Immature natural killer cell (primary cell): Measurements from ENCODE around the gene OXGR1. TPM values are rescaled to one million over a fixed set of nuclear protein-coding genes. Genes with fewer than 3 reads are reported as not detected.

Experiments used
- DNase-seq, 3 donors: peaks; one replicate each; pipeline ENCODE4 v3.0.0; 2022; ENCODE audit warnings: mixed read lengths in 1 of 3
- H3K27ac Mint-ChIP-seq, 6 donors: one replicate each; pipeline ENCODE4 v1.8.0; 2020; ENCODE audit warnings: mixed read lengths in 6 of 6, mild to moderate bottlenecking in 5 of 6, inconsistent platforms in 4 of 6, moderate library complexity in 3 of 6
- H3K27me3 Mint-ChIP-seq, 3 donors: one replicate each; pipeline ENCODE4 v1.8.0; 2020 to 2021; ENCODE audit warnings: low read depth in 3 of 3, mild to moderate bottlenecking in 3 of 3, mixed read lengths in 3 of 3, moderate library complexity in 3 of 3, inconsistent platforms in 1 of 3
- H3K36me3 Mint-ChIP-seq, 3 donors: one replicate each; pipeline ENCODE4 v1.8.0; 2020; ENCODE audit warnings: mixed read lengths in 3 of 3, inconsistent platforms in 2 of 3, mild to moderate bottlenecking in 2 of 3
- H3K4me1 Mint-ChIP-seq, 2 donors: one replicate each; pipeline ENCODE4 v1.8.0; 2020; ENCODE audit warnings: inconsistent platforms in 2 of 2, mild to moderate bottlenecking in 2 of 2, mixed read lengths in 2 of 2, moderate library complexity in 1 of 2
- H3K4me3 Mint-ChIP-seq, 5 donors: one replicate each; pipeline ENCODE4 v1.8.0; 2020; ENCODE audit warnings: mild to moderate bottlenecking in 5 of 5, mixed read lengths in 5 of 5, inconsistent platforms in 3 of 5, moderate library complexity in 3 of 5
- H3K9me3 Mint-ChIP-seq, 6 donors: one replicate each; pipeline ENCODE4 v1.8.0; 2020; ENCODE audit warnings: mild to moderate bottlenecking in 6 of 6, mixed read lengths in 6 of 6, inconsistent platforms in 4 of 6, moderate library complexity in 3 of 6
- polyA plus RNA-seq, 3 donors: library from polyadenylated mRNA; unstranded; fragments of 300-500 nt; fragmentation: Illumina TruSeq; gene quantifications; one replicate each; pipeline ENCODE4 v1.2.3, GENCODE V29; 2021

Gene OXGR1
- polyA plus RNA-seq, 3 donors from 2014 or later = not detected

DNA sequence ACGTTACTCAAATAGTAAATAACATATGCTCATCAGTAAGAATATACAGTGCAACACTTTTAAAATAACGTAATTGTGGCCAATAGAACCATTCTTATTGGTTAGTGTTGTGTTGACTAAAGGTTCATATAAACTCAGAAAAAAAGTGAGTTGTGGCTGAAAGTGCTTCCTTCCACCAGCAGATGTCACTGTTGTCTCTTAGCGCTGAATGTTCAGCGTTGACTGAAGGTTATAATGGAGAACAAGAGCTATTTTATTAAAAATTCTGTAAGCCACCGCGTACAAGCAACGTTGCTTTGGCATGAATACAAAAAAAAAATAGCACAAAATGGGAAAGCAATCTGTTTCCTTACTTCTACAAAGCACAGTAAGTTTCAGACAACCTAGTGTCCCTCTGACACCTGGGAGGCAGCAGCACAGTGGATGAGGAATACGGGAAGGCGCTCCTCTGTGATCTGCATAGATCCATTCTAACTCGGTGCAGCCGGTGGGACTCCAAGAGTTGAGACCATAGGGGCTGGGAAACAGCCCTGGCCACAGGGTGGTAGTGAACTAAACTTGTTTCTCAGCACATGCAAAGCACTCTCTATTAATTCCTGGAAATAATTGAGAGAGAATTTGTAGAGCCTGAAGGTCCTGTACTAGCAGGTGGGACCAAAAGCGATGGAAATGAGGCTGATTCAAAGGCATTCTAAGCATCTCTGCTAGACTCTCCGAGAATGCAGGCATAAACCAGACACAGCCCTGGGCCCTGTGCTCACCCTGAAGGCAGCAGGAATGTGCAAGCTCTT is 23.9 kb upstream of the OXGR1 start:
- Mint-ChIP-seq H3K27ac (no peak overlapping the region), H3K27me3 (peaks cover 3 to 11% (median 8%) of the 10 kb centered on the region in 3 donors), H3K9me3 (peaks cover 0 to 3% (median 0%) of the 10 kb centered on the region in 6 donors), H3K36me3 (no peaks in the 10 kb centered on the region), H3K4me1 (peaks cover 0 to 5% of the 10 kb centered on the region in 2 donors), H3K4me3 (no peak overlapping the region)
- peak; percentile 8 to 23 (median 16) for DNase-seq

DNA sequence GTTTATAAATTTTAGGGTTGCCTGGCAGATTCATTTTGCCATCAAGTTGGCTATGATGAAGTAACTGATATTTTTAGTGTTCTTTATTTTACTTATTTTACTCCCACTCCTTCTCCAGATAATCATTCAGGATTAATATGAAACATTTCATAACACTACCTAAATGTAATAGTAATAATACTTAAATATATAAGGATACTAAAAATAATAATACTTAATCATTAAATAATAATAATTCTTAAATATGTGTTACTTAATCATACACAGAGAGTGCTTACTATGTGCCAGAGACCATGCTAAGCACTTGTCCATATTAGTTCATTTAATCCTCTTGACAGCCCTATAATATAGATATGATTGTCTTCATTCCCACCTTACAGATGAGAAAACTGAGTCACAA is 23.0 kb upstream of the OXGR1 start:
- Mint-ChIP-seq H3K27ac (no peak overlapping the region), H3K27me3 (peaks cover 3 to 11% (median 8%) of the 10 kb centered on the region in 3 donors), H3K4me1 (peaks cover 0 to 5% of the 10 kb centered on the region in 2 donors), H3K4me3 (no peak overlapping the region), H3K9me3 (peaks cover 0 to 3% (median 0%) of the 10 kb centered on the region in 6 donors), H3K36me3 (no peaks in the 10 kb centered on the region)
- DNase-seq = no peak

DNA sequence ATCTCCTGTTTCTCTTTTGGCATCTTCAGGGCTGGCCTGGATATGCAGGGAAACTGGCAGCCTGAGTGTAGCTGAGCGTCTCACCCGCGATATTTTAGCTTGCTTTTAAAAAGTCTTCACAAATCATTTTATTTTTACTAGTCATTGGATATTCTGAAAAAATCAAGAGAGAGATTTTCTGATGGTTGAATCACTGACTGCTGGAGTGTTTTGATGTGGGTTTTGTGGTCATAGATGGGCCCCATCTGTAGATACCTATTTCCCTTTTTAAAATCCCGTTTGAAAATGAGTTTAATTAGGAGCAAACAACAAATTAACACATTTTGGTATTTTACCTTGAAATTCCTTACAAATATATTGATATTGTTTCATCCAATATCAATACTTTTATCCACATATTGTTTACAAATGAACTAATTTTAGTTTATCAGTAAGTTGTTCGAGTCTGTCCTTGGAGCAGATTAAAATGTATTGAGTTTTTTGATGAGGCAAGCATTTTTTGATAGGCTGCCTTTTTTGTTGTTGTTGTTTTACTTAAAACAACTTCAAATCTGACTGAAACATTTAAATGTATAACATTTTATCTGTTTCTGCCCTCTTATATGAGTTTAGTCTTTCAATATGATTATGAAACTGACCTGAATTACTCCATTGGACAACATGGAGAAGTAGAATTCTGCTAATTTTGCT is 21.5 kb upstream of the OXGR1 start:
- Mint-ChIP-seq H3K4me3 (no peak overlapping the region), H3K27ac (no peak overlapping the region), H3K27me3 (peaks cover 3 to 11% (median 6%) of the 10 kb centered on the region in 3 donors), H3K4me1 (peaks cover 0 to 5% of the 10 kb centered on the region in 2 donors), H3K9me3 (no peaks in the 10 kb centered on the region), H3K36me3 (no peaks in the 10 kb centered on the region)
- DNase-seq = no peak

DNA sequence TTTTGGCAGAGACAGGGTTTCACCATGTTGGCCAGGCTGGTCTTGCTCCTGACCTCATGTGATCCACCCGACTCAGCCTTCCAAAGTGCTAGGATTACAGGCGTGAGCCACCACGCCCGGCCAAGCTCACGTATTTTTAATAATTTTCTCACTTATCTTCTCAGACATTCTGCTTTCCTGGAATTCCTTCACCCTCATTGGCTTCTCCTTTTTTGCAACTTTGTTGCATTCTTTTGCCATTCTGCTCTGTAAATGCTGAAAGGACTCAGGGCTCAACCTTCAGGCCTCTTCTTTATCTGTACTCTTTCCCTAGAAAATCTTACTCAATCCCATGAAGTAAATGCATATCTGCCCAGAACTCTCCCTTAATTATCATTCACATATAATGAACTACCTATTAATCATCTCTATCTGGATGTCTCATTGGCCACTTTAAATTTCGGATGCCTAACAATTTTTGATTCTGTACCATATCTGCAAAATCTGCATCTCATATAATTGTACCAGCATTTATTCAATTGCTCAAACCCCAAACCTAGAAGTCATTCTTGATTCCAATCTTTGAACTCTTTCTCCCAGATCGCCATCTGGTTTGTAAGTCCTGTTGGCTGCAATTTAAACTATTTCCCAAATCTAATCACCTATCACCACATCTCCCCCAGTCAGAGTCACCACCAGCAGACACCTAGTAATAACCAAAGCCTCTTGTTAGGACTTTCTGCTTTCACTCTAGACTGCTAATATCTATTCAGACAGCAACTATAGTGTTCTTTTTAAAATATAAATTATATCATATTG is 18.2 kb upstream of the OXGR1 start:
- no peak overlapping the region for H3K4me3 Mint-ChIP-seq

DNA sequence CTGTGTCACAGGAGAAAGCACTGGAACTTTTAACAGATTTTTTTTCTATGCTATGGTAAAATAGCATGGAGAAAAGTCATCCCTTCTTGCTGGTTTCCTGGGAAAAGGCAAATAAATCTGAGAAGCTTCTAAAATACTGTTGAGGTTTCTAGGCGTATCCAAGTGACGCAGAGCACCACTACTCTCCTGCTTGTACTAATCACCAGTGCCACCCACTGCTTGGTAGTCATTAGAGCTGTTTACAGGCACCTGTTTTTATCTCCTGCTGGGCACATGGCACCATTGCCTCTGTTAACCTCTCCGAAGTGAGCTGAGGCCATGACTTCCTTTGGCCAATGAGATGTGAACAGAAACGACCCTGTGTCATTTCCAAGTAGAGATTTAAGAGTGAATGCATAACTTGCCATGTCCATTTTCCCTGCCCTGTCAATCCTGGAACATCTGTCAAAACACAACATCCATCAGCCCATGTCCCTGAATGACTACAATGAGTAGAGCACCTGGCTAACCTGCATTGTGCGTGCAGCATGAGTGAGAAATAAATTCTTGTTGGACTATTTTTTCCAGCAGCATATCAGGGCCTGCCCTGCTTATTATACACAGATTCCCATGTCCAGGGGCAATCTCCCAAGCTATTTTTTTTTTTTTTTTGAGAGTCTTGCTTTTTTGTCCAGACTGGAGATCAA is 17.3 kb upstream of the OXGR1 start:
- H3K9me3 Mint-ChIP-seq = peaks cover 0 to 4% (median 0%) of the 10 kb centered on the region in 6 donors
- H3K27ac Mint-ChIP-seq = no peak overlapping the region
- H3K4me3 Mint-ChIP-seq = no peak overlapping the region
- no peak for DNase-seq
- peaks cover 3 to 12% (median 5%) of the 10 kb centered on the region in 3 donors for H3K27me3 Mint-ChIP-seq
- H3K4me1 Mint-ChIP-seq = peaks cover 0 to 5% of the 10 kb centered on the region in 2 donors
- H3K36me3 Mint-ChIP-seq = no peaks in the 10 kb centered on the region

More for the DNA sequence above, 18.2 kb upstream of the OXGR1 start:
- Mint-ChIP-seq H3K27ac (no peak overlapping the region), H3K4me1 (peaks cover 0 to 5% of the 10 kb centered on the region in 2 donors), H3K9me3 (peaks cover 0 to 4% (median 0%) of the 10 kb centered on the region in 6 donors), H3K27me3 (peaks cover 3 to 8% (median 5%) of the 10 kb centered on the region in 3 donors), H3K36me3 (no peaks in the 10 kb centered on the region)
- DNase-seq = no peak

DNA sequence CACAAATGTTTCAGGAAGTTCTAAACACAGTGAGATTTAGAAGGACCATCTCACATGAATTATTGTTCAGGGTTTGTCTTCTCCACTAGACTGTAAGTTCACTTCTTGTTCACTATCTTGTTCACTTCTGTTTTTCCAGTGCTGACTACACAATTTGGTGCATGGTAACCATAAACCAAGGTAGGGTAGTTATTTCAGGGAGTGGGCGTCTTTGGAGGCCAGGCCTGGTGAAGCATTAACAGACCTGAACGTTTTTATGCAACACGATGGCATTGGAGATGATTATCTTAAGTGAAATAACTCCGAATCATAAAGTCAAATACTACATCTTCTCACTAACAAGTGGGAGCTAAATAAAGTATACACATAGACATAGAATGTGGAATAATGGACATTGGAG is 14.4 kb upstream of the OXGR1 start:
- Mint-ChIP-seq H3K27ac (no peak overlapping the region), H3K27me3 (peaks cover 0 to 5% (median 2%) of the 10 kb centered on the region in 3 donors), H3K36me3 (no peaks in the 10 kb centered on the region), H3K9me3 (peaks cover 0 to 4% (median 0%) of the 10 kb centered on the region in 6 donors), H3K4me3 (no peak overlapping the region), H3K4me1 (no peaks in the 10 kb centered on the region)
- no peak for DNase-seq

DNA sequence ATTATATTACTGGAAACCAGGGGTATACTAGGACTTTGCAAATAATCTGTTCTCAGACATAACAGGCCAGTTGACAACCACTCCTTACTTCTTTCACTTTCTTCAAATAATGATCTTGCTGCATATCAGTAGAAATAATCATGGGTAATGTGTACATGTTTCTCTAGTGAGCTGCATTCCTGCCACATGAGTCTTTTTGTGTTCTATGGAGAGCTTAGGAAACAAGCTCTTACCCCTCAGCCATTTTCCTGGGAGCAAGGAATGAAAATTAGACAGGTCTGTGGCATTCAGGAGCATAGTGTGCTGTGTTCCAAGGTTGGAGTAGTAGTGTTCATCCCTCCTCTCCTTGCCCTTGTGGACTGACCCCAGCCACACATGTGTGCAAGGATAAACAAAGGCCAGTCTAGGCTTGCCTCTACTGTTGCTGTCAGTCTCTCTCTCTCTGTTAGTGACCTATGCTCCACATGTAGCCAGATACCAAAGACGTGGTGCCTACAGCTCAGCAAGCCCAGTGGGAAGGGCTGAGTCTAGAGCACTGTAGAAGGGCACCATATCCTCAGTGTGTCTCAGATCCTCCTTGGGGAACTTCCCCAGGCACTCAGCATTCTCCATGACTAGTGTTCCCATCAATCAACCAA is 11.5 kb upstream of the OXGR1 start:
- H3K27me3 Mint-ChIP-seq = peaks cover under 1 to 5% (median 1%) of the 10 kb centered on the region in 3 donors
- no peak overlapping the region for H3K27ac Mint-ChIP-seq
- H3K4me3 Mint-ChIP-seq = no peak overlapping the region
- no peak for DNase-seq
- no peaks in the 10 kb centered on the region for H3K4me1 Mint-ChIP-seq
- no peaks in the 10 kb centered on the region for H3K36me3 Mint-ChIP-seq
- peaks cover 0 to 10% (median 0%) of the 10 kb centered on the region in 6 donors for H3K9me3 Mint-ChIP-seq

DNA sequence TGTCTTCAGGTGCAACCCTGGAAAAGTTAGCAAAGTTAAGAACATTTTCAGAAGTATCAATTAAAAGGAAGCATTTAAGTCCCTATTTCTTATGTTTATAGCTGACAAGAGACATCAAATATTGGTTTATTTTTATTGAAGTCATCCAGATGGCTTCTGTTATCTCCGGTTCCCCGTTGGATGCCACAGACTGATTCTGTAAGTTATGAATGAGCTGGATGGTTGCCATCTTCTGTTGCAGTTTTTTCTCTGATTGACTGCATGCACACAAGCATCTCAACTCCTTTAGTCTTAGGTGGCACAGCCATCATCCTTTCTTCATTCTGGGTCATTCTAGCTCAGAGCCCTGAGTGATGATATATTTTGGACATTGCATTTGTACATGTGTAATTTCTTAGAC is 10.6 kb upstream of the OXGR1 start:
- H3K27me3 Mint-ChIP-seq = peaks cover 0 to 4% (median 1%) of the 10 kb centered on the region in 3 donors
- no peak overlapping the region for H3K4me3 Mint-ChIP-seq

DNA sequence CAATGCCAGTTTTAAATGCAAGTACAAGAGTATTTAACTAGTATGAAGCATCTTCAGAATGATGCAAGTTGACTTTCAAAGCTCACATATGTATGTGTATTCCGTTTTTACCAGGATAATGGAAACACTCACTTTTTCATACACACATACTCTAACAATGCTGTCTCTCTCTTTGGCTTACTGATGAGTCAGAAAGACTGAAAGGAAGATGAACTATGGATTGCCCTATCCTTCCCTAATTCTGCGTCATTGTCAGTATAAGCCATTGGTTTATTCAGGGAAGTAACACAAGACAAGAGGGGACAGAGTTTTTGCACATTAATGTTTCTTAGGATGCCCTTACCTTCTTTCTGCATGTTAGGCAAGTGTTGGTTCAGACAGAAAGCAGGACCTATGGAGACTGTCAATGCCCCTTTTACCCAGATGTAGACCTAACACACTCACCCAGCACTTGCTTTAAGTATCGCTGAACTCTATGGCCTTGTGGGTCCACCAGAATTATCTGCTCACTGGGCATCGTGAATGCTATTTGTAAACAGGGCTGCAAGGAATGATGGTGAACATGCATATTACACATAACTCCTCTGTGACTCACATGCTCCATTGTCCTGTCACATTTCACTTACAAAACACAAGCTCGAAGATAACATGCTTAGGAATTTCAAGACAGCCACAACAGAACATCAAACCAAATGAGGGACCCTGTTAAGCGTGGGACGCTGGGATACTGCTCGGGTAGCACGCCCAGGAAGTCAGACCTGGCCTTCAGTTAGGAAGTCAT is 10.0 kb upstream of the OXGR1 start:
- no peak for DNase-seq
- no peak overlapping the region for H3K27ac Mint-ChIP-seq
- H3K27me3 Mint-ChIP-seq = peaks cover 0 to 5% (median 1%) of the 10 kb centered on the region in 3 donors
- no peaks in the 10 kb centered on the region for H3K4me1 Mint-ChIP-seq
- peaks cover 0 to 7% (median 0%) of the 10 kb centered on the region in 6 donors for H3K9me3 Mint-ChIP-seq
- H3K4me3 Mint-ChIP-seq = no peak overlapping the region
- no peaks in the 10 kb centered on the region for H3K36me3 Mint-ChIP-seq

More for the DNA sequence above, 10.6 kb upstream of the OXGR1 start:
- no peak for DNase-seq
- Mint-ChIP-seq H3K4me1 (no peaks in the 10 kb centered on the region), H3K27ac (no peak overlapping the region), H3K36me3 (no peaks in the 10 kb centered on the region), H3K9me3 (peaks cover 0 to 10% (median 0%) of the 10 kb centered on the region in 6 donors)

DNA sequence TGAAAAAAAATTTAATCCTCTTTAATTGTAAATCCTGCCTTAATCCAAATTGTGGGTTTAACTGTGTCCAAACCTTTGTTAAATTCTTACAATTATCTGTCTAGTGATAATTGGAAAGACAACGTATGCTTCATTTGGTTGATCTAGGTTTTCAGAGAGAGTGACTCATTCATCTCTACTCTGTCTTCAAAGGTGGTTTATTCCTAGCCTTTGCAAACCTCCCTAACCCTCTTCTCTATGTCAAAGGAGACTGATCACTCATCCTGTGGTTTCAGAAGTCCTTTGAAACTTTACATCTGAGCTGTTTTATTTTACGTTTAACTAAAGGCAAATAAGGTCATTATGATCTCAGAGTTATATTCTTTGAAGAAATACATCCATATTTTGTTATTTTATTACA is 8.8 kb upstream of the OXGR1 start:
- Mint-ChIP-seq H3K4me1 (no peaks in the 10 kb centered on the region), H3K4me3 (no peak overlapping the region), H3K36me3 (no peaks in the 10 kb centered on the region), H3K27me3 (peaks cover 0 to 8% (median 4%) of the 10 kb centered on the region in 3 donors), H3K27ac (no peak overlapping the region), H3K9me3 (peaks cover 0 to 7% (median 0%) of the 10 kb centered on the region in 6 donors)
- no peak for DNase-seq

DNA sequence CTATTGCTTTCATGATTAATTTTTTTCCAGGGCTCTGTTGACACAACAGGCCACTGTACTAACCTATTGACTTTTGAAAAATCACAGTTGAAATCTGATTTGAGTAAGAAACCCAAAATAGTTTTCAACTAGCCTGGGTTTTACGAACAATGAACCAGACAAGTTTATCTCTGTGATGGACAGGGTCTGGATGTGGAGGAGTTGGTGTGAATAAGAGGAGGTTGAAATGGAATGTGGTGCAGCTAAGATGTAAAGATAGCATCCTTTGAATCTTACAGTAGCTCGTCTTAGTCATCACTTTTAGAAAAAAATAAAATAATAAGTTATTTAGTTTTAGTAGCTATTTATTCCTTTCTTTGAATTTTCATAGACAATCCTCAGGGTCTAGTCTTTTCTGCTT is 8.3 kb upstream of the OXGR1 start:
- no peak for DNase-seq
- Mint-ChIP-seq H3K27ac (no peak overlapping the region), H3K4me1 (no peaks in the 10 kb centered on the region), H3K4me3 (no peak overlapping the region), H3K36me3 (no peaks in the 10 kb centered on the region), H3K9me3 (peaks cover 0 to 7% (median 0%) of the 10 kb centered on the region in 6 donors), H3K27me3 (peaks cover 0 to 9% (median 4%) of the 10 kb centered on the region in 3 donors)

DNA sequence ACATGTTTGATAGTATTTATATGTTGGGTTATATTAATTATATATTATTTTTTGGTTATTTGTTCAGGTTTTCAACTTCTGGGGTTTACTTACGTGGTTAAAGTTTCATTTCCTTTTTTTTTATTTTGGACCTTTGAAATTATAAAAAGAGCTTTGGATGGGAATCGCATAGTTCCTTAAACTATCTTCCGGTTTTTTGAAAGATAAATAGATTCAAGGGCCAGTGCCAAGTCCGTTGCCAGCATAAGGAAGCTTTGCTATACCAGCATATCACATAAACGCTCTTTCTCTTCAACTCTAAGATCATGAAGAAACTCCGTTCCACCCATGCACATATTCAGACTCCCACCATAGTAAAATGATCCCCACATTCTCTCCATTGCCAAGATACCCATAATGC is 7.4 kb upstream of the OXGR1 start:
- DNase-seq = no peak
- Mint-ChIP-seq H3K4me3 (no peak overlapping the region), H3K9me3 (peaks cover 0 to 7% (median 0%) of the 10 kb centered on the region in 6 donors), H3K27ac (no peak overlapping the region), H3K36me3 (no peaks in the 10 kb centered on the region), H3K27me3 (peaks cover 0 to 8% (median 4%) of the 10 kb centered on the region in 3 donors), H3K4me1 (no peaks in the 10 kb centered on the region)
